ENCODE results near the gene MAML3. TPM values are rescaled to one million over a fixed set of nuclear protein-coding genes. Genes with fewer than 3 reads are reported as not detected.

Gene MAML3
- total and polyA plus RNA-seq, 4 experiments from 2014 or later, result 0.15 to 3.7 (median 1.7) TPM

- peaks cover 2 to 4% of the 10 kb centered on the region in 2 donors for H3K27me3 Mint-ChIP-seq
- no peak for DNase-seq
- POLR2A ChIA-PET (ENCODE audit: partially characterized antibody), result no interaction called here
- intact Hi-C loops (cut with micrococcal nuclease), result no loop called here
- Histone ChIP-seq H3K27me3 (ENCODE audit: insufficient read depth, low read length) (no peaks in the 10 kb centered on the region), H3K4me3 (ENCODE audit: low read length in 2 of 2) (no peak overlapping the region), H3K9me3 (ENCODE audit: control insufficient read depth in 1 of 2, low read length in 2 of 2) (no peaks in the 10 kb centered on the region), H3K4me1 (ENCODE audit: insufficient read depth, low read length) (no peaks in the 10 kb centered on the region), H3K27ac (ENCODE audit: low read depth, low read length) (no peak overlapping the region), H3K36me3 (ENCODE audit: insufficient read depth, low read length) (no peaks in the 10 kb centered on the region)
- H3K4me1 Mint-ChIP-seq, result no peaks in the 10 kb centered on the region
- no peak overlapping the region for H3K27ac Mint-ChIP-seq
- no peak overlapping the region for H3K4me3 Mint-ChIP-seq
- no peaks in the 10 kb centered on the region for H3K36me3 Mint-ChIP-seq
- CTCF ChIA-PET (ENCODE audit: partially characterized antibody), result no interaction called here
- no peaks in the 10 kb centered on the region for H3K9me3 Mint-ChIP-seq
Observed at GRCh38 chr4:139794158-139794954, 359.6 kb downstream of the MAML3 start.

- Histone ChIP-seq H3K36me3 (ENCODE audit: insufficient read depth, low read length) (no peaks in the 10 kb centered on the region), H3K4me1 (ENCODE audit: insufficient read depth, low read length) (no peaks in the 10 kb centered on the region), H3K27me3 (ENCODE audit: insufficient read depth, low read length) (no peaks in the 10 kb centered on the region), H3K27ac (ENCODE audit: low read depth, low read length) (no peak overlapping the region), H3K9me3 (ENCODE audit: control insufficient read depth in 1 of 2, low read length in 2 of 2) (no peaks in the 10 kb centered on the region), H3K4me3 (ENCODE audit: low read length in 2 of 2) (no peak overlapping the region)
- CTCF ChIA-PET (ENCODE audit: partially characterized antibody), result interaction anchor here (1.3 kb wide), 1 partner anchor 9 kb away, joined by 4 read pairs; no protein-coding TSS in a partner anchor
- peaks cover 2 to 3% of the 10 kb centered on the region in 2 donors for H3K27me3 Mint-ChIP-seq
- H3K4me1 Mint-ChIP-seq, result no peaks in the 10 kb centered on the region
- intact Hi-C loops (cut with micrococcal nuclease), result no loop called here
- no peak overlapping the region for H3K27ac Mint-ChIP-seq
- DNase-seq, result no peak
- no peaks in the 10 kb centered on the region for H3K36me3 Mint-ChIP-seq
- no peak overlapping the region for H3K4me3 Mint-ChIP-seq
- POLR2A ChIA-PET (ENCODE audit: partially characterized antibody), result no interaction called here
- H3K9me3 Mint-ChIP-seq, result no peaks in the 10 kb centered on the region
Observed at GRCh38 chr4:139791681-139792080, 362.3 kb downstream of the MAML3 start.

GRCh38 chr4:139790291-139790690, 363.7 kb downstream of the MAML3 start:
- Histone ChIP-seq H3K9me3 (ENCODE audit: control insufficient read depth in 1 of 2, low read length in 2 of 2) (no peaks in the 10 kb centered on the region), H3K27ac (ENCODE audit: low read depth, low read length) (no peak overlapping the region), H3K27me3 (ENCODE audit: insufficient read depth, low read length) (no peaks in the 10 kb centered on the region), H3K4me3 (ENCODE audit: low read length in 2 of 2) (no peak overlapping the region), H3K4me1 (ENCODE audit: insufficient read depth, low read length) (no peaks in the 10 kb centered on the region), H3K36me3 (ENCODE audit: insufficient read depth, low read length) (no peaks in the 10 kb centered on the region)
- POLR2A ChIA-PET (ENCODE audit: partially characterized antibody), result no interaction called here
- no peak for DNase-seq
- H3K36me3 Mint-ChIP-seq, result no peaks in the 10 kb centered on the region
- peaks cover 3 to 4% of the 10 kb centered on the region in 2 donors for H3K27me3 Mint-ChIP-seq
- intact Hi-C loops (cut with micrococcal nuclease), result no loop called here
- H3K27ac Mint-ChIP-seq, result no peak overlapping the region
- no peaks in the 10 kb centered on the region for H3K9me3 Mint-ChIP-seq
- H3K4me3 Mint-ChIP-seq, result no peak overlapping the region
- no peaks in the 10 kb centered on the region for H3K4me1 Mint-ChIP-seq
- CTCF ChIA-PET (ENCODE audit: partially characterized antibody), result no interaction called here

GRCh38 chr4:139789096-139789654, 364.8 kb downstream of the MAML3 start:
- H3K36me3 Mint-ChIP-seq, result no peaks in the 10 kb centered on the region
- Histone ChIP-seq H3K27ac (ENCODE audit: low read depth, low read length) (no peak overlapping the region), H3K4me1 (ENCODE audit: insufficient read depth, low read length) (no peaks in the 10 kb centered on the region), H3K36me3 (ENCODE audit: insufficient read depth, low read length) (no peaks in the 10 kb centered on the region), H3K27me3 (ENCODE audit: insufficient read depth, low read length) (no peaks in the 10 kb centered on the region), H3K9me3 (ENCODE audit: control insufficient read depth in 1 of 2, low read length in 2 of 2) (no peaks in the 10 kb centered on the region), H3K4me3 (ENCODE audit: low read length in 2 of 2) (no peak overlapping the region)
- ChIA-PET POLR2A (ENCODE audit: partially characterized antibody) (no interaction called here), CTCF (ENCODE audit: partially characterized antibody) (no interaction called here)
- intact Hi-C loops (cut with micrococcal nuclease), result no loop called here
- no peak overlapping the region for H3K27ac Mint-ChIP-seq
- no peaks in the 10 kb centered on the region for H3K9me3 Mint-ChIP-seq
- no peaks in the 10 kb centered on the region for H3K4me1 Mint-ChIP-seq
- H3K27me3 Mint-ChIP-seq, result peaks cover 3 to 4% of the 10 kb centered on the region in 2 donors
- no peak for DNase-seq
- H3K4me3 Mint-ChIP-seq, result no peak overlapping the region

DNA sequence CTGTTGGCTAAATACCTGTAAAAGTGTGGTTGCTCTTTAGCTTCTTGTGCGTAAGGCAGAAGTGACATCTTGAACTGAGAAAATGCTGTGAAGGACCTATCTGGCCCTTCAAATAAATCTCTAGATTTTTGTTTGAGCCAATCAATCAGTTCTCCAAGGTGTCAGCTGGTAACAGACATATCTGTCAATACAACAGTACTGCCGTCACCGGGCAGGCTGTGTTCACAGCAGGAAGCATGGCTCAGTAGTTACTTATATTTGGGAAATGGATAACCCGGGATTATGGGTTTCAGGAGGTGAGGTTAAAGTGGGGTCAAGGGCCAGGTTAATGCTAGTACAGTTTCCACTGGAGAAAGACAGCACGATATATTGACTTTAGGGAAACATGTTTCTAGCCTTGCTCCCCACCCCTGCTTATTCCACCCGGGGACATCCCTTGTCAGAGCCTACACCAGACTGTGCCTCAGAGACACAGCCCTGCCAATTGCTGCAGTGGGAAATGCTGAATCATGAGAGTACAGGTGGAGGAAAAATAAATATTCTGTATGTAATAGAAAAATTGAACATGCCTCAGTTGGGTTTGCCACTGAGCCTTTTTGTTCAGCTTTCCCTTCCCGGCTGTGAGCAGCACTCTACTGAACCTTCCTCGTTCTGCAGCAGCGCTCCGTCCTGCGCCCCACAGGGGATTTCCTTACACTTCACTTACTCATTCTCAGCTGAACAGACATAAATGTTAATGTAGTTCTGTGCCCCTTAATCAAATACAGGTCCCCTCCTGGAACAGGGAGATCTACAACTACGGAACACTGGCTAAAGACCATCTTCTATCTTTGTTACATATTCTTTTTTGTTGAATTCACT, 367.3 kb downstream of the MAML3 start:
- Histone ChIP-seq H3K27me3 (ENCODE audit: insufficient read depth, low read length) (no peaks in the 10 kb centered on the region), H3K4me1 (ENCODE audit: insufficient read depth, low read length) (no peaks in the 10 kb centered on the region), H3K27ac (ENCODE audit: low read depth, low read length) (no peak overlapping the region), H3K9me3 (ENCODE audit: control insufficient read depth in 1 of 2, low read length in 2 of 2) (no peaks in the 10 kb centered on the region), H3K4me3 (ENCODE audit: low read length in 2 of 2) (no peak overlapping the region), H3K36me3 (ENCODE audit: insufficient read depth, low read length) (no peaks in the 10 kb centered on the region)
- ChIA-PET CTCF (ENCODE audit: partially characterized antibody) (no interaction called here), POLR2A (ENCODE audit: partially characterized antibody) (no interaction called here)
- Mint-ChIP-seq H3K9me3 (no peaks in the 10 kb centered on the region), H3K27me3 (peaks cover 2 to 3% of the 10 kb centered on the region in 2 donors), H3K27ac (no peak overlapping the region), H3K4me1 (no peaks in the 10 kb centered on the region), H3K4me3 (no peak overlapping the region), H3K36me3 (no peaks in the 10 kb centered on the region)
- intact Hi-C loops (cut with micrococcal nuclease), result no loop called here
- DNase-seq, result no peak

- H3K27me3 ChIP-seq (ENCODE audit: insufficient read depth, low read length), result no peaks in the 10 kb centered on the region
- no peak overlapping the region for H3K4me3 ChIP-seq (ENCODE audit: low read length in 2 of 2)
- no peaks in the 10 kb centered on the region for H3K36me3 ChIP-seq (ENCODE audit: insufficient read depth, low read length)
- H3K27me3 Mint-ChIP-seq, result peaks cover under 1 to 2% of the 10 kb centered on the region in 2 donors
- H3K9me3 ChIP-seq (ENCODE audit: control insufficient read depth in 1 of 2, low read length in 2 of 2), result no peaks in the 10 kb centered on the region
- no peaks in the 10 kb centered on the region for H3K36me3 Mint-ChIP-seq
- CTCF ChIA-PET (ENCODE audit: partially characterized antibody), result no interaction called here
- no peaks in the 10 kb centered on the region for H3K4me1 Mint-ChIP-seq
- H3K4me3 Mint-ChIP-seq, result no peak overlapping the region
- no peak for DNase-seq
- H3K27ac Mint-ChIP-seq, result no peak overlapping the region
- H3K27ac ChIP-seq (ENCODE audit: low read depth, low read length), result no peak overlapping the region
- POLR2A ChIA-PET (ENCODE audit: partially characterized antibody), result no interaction called here
- intact Hi-C loops (cut with micrococcal nuclease), result no loop called here
- no peaks in the 10 kb centered on the region for H3K9me3 Mint-ChIP-seq
- no peaks in the 10 kb centered on the region for H3K4me1 ChIP-seq (ENCODE audit: insufficient read depth, low read length)
Observed at GRCh38 chr4:139785356-139785755, 368.6 kb downstream of the MAML3 start.

DNA sequence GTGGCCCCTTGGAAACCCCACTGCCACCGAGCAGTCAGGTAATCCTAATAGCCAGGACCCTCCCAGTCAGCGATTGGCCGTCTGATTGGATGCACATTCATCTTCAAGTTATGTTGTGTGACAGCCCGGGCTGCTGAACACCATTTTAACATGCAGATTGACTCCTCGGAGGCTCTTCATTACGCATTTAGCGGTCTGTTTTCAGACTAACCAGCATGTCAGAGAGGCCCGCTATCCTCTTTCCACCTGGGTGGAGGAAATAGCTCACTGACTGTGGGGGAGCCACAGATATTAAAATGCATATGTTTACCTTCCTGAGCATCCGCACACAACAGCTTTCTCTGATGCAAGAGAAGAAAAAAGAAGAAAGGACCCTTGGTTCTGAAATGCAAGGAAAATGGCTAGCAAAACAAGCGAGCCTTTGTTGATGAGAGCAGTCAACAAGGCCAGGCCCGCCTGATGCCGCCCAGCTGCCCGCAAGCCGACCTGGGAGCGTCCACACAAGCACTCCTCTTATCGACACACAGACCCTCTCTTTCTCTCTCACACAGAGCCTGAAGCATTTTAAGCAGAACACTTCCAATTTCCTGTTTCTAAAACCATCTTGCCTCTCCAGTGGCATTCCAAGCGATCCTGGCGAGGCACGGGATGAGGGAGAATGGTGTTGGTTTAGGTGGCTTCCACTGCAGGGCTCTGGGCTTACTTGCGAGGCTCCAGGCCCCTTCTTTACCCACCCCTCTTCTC, 370.1 kb downstream of the MAML3 start:
- Mint-ChIP-seq H3K4me3 (no peak overlapping the region), H3K4me1 (no peaks in the 10 kb centered on the region), H3K9me3 (no peaks in the 10 kb centered on the region), H3K27me3 (peaks cover 0 to 2% of the 10 kb centered on the region in 2 donors), H3K27ac (no peak overlapping the region), H3K36me3 (no peaks in the 10 kb centered on the region)
- no peak for DNase-seq
- H3K4me1 ChIP-seq (ENCODE audit: insufficient read depth, low read length), result no peaks in the 10 kb centered on the region
- H3K4me3 ChIP-seq (ENCODE audit: low read length in 2 of 2), result no peak overlapping the region
- CTCF ChIA-PET (ENCODE audit: partially characterized antibody), result no interaction called here
- no peaks in the 10 kb centered on the region for H3K27me3 ChIP-seq (ENCODE audit: insufficient read depth, low read length)
- intact Hi-C loops (cut with micrococcal nuclease), result no loop called here
- no peaks in the 10 kb centered on the region for H3K36me3 ChIP-seq (ENCODE audit: insufficient read depth, low read length)
- POLR2A ChIA-PET (ENCODE audit: partially characterized antibody), result no interaction called here
- H3K9me3 ChIP-seq (ENCODE audit: control insufficient read depth in 1 of 2, low read length in 2 of 2), result no peaks in the 10 kb centered on the region
- no peak overlapping the region for H3K27ac ChIP-seq (ENCODE audit: low read depth, low read length)
